ENCODE results near the gene LRRC52.
A peak's percentile ranks its signal among the peaks of the same experiment; 100 is the strongest.

The LRRC52 gene, protein sequence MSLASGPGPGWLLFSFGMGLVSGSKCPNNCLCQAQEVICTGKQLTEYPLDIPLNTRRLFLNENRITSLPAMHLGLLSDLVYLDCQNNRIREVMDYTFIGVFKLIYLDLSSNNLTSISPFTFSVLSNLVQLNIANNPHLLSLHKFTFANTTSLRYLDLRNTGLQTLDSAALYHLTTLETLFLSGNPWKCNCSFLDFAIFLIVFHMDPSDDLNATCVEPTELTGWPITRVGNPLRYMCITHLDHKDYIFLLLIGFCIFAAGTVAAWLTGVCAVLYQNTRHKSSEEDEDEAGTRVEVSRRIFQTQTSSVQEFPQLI

DNA sequence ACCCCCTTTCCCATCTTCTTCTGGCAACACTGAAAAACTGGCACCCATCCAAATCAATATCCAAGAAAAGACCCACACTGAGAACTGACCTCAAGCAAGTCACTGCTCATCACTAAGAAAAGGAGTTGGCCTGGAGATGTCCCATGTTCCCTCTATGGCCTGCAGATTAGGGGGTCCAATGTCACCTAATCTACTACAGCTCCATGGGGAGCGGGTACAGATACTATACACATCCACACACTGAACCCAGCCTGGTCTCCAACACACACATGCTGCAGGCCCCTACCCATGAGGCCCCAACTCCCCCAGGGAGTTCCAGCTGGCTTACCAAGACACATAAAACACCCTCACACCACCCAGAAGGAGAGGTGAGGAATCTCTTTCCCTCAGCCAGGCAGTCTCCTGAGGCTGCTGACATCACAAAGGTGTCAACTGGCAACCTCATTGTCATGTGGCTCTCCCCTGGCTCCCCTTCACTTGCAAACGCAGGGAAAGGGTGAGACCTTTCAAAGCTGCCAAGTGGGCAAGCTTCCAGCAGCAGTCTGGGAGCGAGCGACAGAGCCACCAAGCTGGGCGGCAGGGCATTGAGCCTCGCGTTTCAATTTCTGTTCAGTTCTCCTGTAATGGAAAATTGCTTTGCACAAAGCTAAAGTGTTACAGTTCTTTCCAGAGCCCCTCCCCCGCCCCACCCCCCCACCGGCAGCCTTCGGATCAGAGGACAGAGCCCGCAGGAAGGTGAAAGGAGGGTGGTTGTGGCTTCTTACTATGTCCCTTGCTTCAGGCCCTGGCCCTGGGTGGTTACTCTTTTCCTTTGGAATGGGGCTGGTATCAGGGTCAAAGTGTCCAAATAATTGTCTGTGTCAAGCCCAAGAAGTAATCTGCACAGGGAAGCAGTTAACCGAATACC is at the start of gene LRRC52:
Gene LRRC52, plus strand, starts transcription at position 469 of the 907 bp plus-strand sequence. Its CDS starts 297 bp downstream, at position 766.
- no peak within 1 kb of the TSS for H3K27ac ChIP-seq
- no peak within 1 kb of the TSS for H3K4me3 ChIP-seq
- H3K9me3 ChIP-seq, result no peaks in the 10 kb centered on the region
- DNase-seq, result peak in 1 of 2 donors; percentile 68
- no peaks in the 10 kb centered on the region for H3K36me3 ChIP-seq
- intact Hi-C loops (cut with DNase I; ENCODE audit: low total_unique reads), result no loop called here
- TF ChIP-seq, protein P1, sequence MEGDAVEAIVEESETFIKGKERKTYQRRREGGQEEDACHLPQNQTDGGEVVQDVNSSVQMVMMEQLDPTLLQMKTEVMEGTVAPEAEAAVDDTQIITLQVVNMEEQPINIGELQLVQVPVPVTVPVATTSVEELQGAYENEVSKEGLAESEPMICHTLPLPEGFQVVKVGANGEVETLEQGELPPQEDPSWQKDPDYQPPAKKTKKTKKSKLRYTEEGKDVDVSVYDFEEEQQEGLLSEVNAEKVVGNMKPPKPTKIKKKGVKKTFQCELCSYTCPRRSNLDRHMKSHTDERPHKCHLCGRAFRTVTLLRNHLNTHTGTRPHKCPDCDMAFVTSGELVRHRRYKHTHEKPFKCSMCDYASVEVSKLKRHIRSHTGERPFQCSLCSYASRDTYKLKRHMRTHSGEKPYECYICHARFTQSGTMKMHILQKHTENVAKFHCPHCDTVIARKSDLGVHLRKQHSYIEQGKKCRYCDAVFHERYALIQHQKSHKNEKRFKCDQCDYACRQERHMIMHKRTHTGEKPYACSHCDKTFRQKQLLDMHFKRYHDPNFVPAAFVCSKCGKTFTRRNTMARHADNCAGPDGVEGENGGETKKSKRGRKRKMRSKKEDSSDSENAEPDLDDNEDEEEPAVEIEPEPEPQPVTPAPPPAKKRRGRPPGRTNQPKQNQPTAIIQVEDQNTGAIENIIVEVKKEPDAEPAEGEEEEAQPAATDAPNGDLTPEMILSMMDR (IDR thresholded peaks at IDR 0.05), result no peak
- H3K27me3 ChIP-seq, result no peaks in the 10 kb centered on the region
- peaks cover 0 to 30% (median 14%) of the 10 kb centered on the region in 4 donors for H3K4me1 ChIP-seq

DNA sequence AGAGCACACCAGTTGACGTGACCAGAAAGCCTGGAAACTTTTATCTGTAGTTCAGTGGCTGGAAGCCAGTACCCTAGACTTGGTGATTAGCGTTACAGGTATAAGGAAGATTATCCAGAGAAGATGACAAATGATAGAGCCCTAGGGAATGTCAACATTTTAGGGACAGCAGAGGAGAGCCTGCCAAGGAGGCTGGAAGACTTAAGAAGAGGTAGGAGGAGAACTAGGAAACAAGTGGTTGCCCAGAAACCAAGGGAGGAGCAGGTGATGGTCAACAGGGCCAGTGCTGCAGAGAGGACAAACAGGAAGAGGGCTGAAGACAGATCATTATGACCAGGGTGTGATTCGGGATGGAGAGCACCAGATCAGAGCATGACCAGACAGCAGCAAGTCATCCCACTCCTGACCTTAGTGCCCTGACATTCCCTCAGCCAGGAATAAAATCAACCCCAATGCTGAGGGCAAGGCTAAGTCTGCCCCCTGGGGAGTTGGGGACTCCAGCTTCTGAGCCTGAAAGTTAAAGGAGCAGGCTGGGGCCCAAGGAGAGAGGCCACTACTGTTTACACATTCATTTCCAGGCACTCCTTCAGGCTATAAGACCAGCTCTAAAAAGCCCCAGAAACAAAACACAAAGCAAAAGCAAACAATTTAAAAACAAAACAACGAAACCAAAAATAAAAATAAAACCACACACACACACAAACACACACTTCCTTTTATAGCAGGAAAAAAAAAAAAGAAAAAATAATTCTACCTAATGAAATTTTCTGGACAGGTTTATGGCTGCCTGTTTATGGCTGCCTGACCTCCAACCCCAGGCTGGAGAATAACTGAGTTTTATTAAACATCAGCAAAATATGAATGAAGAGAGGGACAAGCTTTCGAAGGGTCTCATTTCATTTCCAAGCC is 48.6 kb upstream of the LRRC52 start:
- H3K36me3 ChIP-seq, result no peaks in the 10 kb centered on the region
- no peaks in the 10 kb centered on the region for H3K9me3 ChIP-seq
- no peak for DNase-seq
- H3K4me3 ChIP-seq, result no peak overlapping the region
- H3K27ac ChIP-seq, result no peak overlapping the region
- TF ChIP-seq, protein P1 (IDR thresholded peaks at IDR 0.05), result no peak
- H3K27me3 ChIP-seq, result no peaks in the 10 kb centered on the region
- H3K4me1 ChIP-seq, result no peaks in the 10 kb centered on the region
- intact Hi-C loops (cut with DNase I; ENCODE audit: low total_unique reads), result no loop called here

DNA sequence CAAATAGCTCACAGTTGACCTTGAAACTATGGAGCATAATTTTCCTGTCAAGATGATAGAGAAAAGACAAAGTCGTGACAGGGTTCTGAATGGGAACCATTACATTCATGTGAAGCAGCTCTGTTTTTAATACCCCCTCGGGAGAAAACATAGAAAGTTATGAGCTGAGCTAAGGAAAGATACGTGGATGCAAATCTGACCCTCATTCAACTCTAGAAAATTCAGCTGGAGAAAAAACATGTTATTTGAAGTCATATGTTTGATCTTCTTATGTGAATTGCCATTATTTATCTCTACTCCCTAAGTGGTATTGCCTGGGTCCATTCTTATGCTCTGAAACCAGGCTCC is 48.0 kb upstream of the LRRC52 start:
- intact Hi-C loops (cut with DNase I; ENCODE audit: low total_unique reads), result no loop called here
- Histone ChIP-seq H3K36me3 (no peaks in the 10 kb centered on the region), H3K9me3 (no peaks in the 10 kb centered on the region), H3K4me1 (no peaks in the 10 kb centered on the region), H3K27ac (no peak overlapping the region), H3K4me3 (no peak overlapping the region), H3K27me3 (no peaks in the 10 kb centered on the region)
- TF ChIP-seq, protein P1 (IDR thresholded peaks at IDR 0.05), result no peak
- no peak for DNase-seq

DNA sequence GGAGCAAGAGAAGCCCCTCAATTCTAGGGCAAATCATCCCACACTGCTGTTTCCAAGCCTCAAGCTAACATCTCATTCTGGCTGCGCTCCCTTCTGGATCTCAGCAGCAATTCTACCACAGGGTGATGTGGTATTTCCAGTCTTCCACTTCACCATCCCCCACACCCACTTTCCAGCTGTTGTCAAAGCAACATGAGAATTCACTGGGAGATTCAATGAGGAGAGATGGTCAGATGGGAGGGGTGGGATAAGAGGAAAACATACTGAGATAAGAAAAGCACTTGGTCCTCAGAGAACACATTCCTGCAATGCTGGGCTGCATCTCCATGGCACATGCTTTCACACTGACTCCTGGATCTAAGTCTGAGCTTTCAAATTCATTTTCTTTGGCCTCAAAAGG is 47.3 kb upstream of the LRRC52 start:
- TF ChIP-seq, protein P1 (IDR thresholded peaks at IDR 0.05), result no peak
- H3K27ac ChIP-seq, result no peak overlapping the region
- H3K9me3 ChIP-seq, result no peaks in the 10 kb centered on the region
- H3K27me3 ChIP-seq, result no peaks in the 10 kb centered on the region
- H3K4me3 ChIP-seq, result no peak overlapping the region
- no peaks in the 10 kb centered on the region for H3K36me3 ChIP-seq
- no peak for DNase-seq
- no peaks in the 10 kb centered on the region for H3K4me1 ChIP-seq
- intact Hi-C loops (cut with DNase I; ENCODE audit: low total_unique reads), result no loop called here
